Spleen (tissue), 7 donors: ENCODE data around the gene RYR1.

Source experiments
- POLR2A ChIP-seq, 3 donors: fragments of 450-650 bp; IDR thresholded peaks; one replicate each; pipeline ENCODE4 v1.5.1; 2017; ENCODE audit warnings: antibody characterized with exemption in 3 of 3, mild to moderate bottlenecking in 1 of 3
- TF ChIP-seq, protein P1 (sequence below), 11 experiments: fragments of 200-600 bp in 7 of 11; fragments of 450-650 bp in 4 of 11; sonication (generic) in 4 of 11; IDR thresholded peaks in 8 of 11; conservative IDR thresholded peaks in 3 of 11; 1 replicate in 7 of 11; 2 replicates in 4 of 11; pipeline versions ENCODE4 v1.4.0 to v1.8.0; 2016 to 2021; ENCODE audit warnings: antibody characterized with exemption in 11 of 11, inconsistent platforms in 4 of 11, mild to moderate bottlenecking in 1 of 11
- donor health status: DM: no; HTN: no; CAD: no; lungs with moderate emphysema.
- donor health status: DM: no; HTN: no; CAD: no.
- donor health status: DM: no; HTN: no; CAD: no.

DNA sequence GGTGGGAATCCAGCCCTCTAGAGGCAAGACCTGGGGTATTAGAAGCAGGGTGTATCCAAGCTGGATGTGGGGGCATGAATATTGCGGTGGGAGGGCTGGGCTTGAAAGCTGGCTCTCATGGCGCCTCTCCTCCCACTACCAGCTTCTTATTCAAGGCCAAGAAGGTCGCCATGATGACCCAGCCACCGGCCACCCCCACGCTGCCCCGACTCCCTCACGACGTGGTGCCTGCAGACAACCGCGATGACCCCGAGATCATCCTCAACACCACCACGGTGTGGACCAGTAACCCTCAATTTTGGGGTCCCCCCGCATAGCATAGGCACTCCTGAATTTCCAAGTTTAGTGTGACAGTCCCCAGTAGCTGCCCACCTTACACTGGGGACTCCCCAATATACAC is 41.7 kb downstream of the RYR1 start:
- TF ChIP-seq, protein P1, sequence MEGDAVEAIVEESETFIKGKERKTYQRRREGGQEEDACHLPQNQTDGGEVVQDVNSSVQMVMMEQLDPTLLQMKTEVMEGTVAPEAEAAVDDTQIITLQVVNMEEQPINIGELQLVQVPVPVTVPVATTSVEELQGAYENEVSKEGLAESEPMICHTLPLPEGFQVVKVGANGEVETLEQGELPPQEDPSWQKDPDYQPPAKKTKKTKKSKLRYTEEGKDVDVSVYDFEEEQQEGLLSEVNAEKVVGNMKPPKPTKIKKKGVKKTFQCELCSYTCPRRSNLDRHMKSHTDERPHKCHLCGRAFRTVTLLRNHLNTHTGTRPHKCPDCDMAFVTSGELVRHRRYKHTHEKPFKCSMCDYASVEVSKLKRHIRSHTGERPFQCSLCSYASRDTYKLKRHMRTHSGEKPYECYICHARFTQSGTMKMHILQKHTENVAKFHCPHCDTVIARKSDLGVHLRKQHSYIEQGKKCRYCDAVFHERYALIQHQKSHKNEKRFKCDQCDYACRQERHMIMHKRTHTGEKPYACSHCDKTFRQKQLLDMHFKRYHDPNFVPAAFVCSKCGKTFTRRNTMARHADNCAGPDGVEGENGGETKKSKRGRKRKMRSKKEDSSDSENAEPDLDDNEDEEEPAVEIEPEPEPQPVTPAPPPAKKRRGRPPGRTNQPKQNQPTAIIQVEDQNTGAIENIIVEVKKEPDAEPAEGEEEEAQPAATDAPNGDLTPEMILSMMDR (IDR thresholded peaks at IDR 0.05 in 8 of 11, conservative IDR thresholded peaks at IDR 0.05 in 3 of 11), result no peak
- TF ChIP-seq POLR2A (IDR thresholded peaks at IDR 0.05), result no peak
